ENCODE results near the gene GLIS1.

Gene GLIS1

DNA sequence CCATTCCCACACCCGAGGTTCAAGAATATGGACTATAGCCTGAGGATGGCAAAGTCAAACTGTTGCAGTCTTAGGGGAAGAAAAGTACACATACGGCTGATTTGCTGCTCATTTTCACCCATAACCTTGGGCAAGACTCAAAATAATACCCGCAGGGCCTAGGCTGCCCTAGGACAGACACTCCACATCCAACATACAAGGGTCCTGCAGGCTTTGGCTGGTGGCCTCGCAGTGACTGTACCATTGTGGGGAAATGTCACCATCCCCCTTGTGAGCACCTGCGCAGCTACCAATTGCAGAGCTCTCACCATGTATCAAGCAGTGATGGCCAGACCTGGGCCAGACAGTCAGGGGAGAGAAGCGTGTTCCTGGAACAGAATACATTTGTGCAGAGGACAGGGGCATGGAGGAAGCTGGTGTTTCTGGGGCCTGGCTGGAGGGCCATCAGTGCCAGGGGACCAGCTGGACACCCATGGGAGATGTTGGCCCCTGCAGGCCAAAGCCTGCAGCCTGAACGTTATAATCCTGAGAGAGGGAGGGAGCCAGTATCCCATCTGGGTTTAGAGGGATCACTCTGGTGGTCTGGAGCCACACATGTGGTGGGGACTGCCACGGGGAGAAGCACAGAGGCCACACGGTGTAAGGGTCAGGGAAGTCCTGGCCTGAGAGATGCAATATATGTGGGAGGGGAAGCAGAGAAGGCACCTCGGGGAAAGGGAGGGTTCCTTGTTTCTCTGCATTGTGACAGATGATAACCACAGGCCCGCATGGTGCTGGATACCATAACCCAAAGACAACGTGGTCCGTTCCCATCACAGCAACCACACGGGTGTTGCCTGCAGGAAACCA is 101.2 kb downstream of the GLIS1 start:
- TF ChIP-seq ZFX (IDR thresholded peaks at IDR 0.05), result no peak
- TF ChIP-seq, protein P1, sequence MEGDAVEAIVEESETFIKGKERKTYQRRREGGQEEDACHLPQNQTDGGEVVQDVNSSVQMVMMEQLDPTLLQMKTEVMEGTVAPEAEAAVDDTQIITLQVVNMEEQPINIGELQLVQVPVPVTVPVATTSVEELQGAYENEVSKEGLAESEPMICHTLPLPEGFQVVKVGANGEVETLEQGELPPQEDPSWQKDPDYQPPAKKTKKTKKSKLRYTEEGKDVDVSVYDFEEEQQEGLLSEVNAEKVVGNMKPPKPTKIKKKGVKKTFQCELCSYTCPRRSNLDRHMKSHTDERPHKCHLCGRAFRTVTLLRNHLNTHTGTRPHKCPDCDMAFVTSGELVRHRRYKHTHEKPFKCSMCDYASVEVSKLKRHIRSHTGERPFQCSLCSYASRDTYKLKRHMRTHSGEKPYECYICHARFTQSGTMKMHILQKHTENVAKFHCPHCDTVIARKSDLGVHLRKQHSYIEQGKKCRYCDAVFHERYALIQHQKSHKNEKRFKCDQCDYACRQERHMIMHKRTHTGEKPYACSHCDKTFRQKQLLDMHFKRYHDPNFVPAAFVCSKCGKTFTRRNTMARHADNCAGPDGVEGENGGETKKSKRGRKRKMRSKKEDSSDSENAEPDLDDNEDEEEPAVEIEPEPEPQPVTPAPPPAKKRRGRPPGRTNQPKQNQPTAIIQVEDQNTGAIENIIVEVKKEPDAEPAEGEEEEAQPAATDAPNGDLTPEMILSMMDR (conservative IDR thresholded peaks at IDR 0.05), result no peak
- no peak overlapping the region for H3K27ac ChIP-seq

DNA sequence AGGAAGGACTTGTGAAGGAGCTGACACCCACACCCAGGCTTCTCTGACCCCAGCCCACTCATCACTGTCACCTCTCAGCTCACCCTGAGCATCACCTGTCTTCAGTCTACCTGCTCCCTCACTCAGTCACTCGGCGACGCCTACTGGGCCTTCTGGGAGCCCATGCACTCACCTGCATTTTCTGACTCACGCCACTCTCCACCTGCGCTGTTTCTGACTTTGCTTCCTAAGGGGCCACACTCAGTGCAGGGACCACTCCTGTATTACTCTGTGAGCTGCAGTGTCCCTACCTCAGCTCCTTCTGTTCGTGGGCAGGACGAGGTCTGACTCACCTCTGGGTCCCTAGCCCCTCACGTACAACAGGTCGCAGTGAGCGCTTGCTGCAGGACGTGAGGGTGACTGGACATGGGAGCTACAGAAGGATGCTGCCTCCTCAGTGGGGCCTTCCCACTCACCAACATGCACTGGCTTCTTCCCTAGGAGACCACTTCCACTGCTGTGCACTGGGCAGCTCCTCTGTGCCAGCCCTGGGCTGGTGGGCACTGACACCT is 102.3 kb downstream of the GLIS1 start:
- TF ChIP-seq, protein P1 (conservative IDR thresholded peaks at IDR 0.05), result no peak; the same call in 1 of the 2 replicates
- no peak for TF ChIP-seq ZFX (IDR thresholded peaks at IDR 0.05)
- H3K27ac ChIP-seq, result no peak overlapping the region

DNA sequence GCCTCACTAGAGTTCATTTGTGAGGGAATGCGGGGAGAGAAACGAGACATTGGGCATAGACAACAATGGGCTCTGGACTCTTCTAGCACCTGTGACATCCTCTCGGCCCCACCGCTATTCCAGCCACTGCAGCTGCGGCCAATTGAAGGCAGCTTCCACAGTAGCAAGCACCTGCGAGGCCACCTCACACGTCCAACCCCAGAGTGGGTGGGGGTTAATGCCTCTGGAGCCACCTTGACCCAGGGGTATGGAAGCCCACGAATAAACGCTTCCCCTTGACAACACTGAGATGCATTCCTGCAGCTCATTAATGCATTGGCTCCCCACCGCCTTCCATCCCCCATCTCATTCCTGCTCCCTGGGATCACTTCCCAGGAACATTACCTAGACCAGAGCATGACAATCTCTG is 104.4 kb downstream of the GLIS1 start:
- H3K27ac ChIP-seq, result no peak overlapping the region
- TF ChIP-seq ZFX (IDR thresholded peaks at IDR 0.05), result no peak
- TF ChIP-seq, protein P1 (conservative IDR thresholded peaks at IDR 0.05), result no peak

DNA sequence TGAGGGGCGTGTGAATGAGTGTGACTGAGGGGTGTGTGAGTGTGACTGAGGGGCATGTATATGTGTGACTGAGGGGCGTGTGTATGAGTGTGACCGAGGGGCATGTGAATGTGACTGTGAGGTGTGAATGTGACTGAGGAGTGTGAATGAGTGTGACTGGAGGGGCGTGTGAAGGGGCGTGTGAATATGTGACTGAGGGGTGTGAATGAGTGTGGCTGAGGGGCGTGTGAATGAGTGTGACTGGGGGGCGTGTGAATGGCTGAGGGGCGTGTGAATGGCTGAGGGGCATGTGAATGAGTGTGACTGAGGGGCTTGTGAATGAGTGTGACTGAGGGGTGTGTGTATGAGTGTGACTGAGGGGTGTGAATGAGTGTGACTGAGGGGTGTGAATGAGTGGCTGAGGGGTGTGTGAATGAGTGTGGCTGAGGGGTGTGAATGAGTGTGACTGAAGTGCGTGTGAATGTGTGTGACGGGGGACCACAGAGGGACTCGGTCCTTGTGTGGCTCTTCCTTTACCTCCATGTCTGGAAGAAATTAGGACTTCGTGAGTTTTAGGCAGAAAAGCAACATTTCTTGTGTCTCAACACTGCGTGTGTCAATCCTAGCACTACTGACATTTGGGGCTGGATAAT is 105.8 kb downstream of the GLIS1 start:
- no peak overlapping the region for H3K27ac ChIP-seq
- TF ChIP-seq, protein P1 (conservative IDR thresholded peaks at IDR 0.05), result no peak
- TF ChIP-seq ZFX (IDR thresholded peaks at IDR 0.05), result no peak

DNA sequence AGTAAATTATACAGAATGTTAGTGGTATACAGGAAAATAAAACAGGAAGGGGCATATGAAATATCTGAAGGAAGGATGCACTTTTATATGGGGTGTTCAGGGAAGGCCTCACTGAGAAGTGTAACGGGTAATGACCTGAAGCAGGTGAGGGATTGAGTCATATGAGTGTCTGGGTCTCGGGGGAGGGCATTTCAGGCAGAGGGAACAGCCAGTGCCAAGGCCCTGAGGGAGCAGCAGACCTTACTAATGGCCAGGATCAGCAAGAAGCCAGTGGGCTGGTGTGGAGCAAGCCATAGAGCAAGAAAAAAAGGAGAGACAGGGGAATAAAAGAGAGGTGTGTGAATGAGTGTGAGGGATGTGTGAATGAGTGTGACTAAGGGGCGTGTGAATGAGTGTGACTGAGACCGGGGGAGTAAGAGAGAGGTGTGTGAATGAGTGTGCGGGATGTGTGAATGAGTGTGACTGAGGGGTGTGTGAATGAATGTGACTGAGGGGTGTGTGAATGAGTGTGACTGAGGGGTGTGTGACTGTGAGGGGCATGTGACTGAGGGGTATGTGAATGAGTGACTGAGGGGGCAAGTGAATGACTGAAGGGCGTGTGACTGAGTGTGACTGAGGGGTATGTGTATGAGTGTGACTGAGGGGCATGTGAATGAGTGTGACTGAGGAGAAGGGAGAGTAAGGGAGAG is 107.2 kb downstream of the GLIS1 start:
- TF ChIP-seq ZFX (IDR thresholded peaks at IDR 0.05), result no peak
- TF ChIP-seq, protein P1 (conservative IDR thresholded peaks at IDR 0.05), result no peak
- H3K27ac ChIP-seq, result no peak overlapping the region

DNA sequence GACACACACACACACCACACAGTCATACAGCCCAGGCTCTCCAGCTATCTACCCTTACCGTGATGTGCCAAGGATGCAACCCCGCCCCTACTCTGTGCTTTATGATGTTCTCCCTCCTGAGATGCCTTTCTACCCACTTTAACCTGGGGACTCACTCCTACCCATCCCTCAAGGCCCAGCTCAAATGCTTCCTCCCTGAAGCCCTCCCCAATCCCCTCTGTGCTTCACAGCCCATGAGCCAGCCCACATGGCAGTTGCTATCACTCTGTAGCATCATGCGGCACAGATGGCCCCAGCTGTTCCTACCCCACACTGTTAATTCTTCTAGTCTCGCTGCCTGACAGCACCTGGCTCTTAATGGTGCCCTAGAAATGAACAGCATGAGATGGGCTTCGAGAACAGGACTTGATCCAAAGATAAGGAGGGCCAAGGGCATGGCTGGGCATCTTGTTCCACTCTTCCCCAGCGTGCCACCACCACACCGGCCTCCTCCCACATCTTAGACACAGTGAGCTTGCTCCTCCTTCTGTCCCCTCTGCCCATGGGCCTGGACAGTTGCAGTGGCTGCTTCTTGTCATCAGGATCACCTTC is 109.8 kb downstream of the GLIS1 start:
- no peak overlapping the region for H3K27ac ChIP-seq
- TF ChIP-seq, protein P1 (conservative IDR thresholded peaks at IDR 0.05), result no peak
- no peak for TF ChIP-seq ZFX (IDR thresholded peaks at IDR 0.05)
